Adrenal gland (tissue), 5 donors: ENCODE data around the gene SLC7A5.

Experiments used
- CTCF ChIP-seq, 6 experiments: fragments of 450-650 bp in 4 of 6; fragments of 200-600 bp in 2 of 6; sonication (generic) in 1 of 6; IDR thresholded peaks; 1 replicate in 5 of 6; 2 replicates in 1 of 6; pipeline versions ENCODE4 v1.5.1 to v1.8.0; 2016 to 2021; ENCODE audit warnings: antibody characterized with exemption in 6 of 6, mild to moderate bottlenecking in 2 of 6, moderate library complexity in 1 of 6
- POLR2A ChIP-seq, 2 donors: fragments of 450-650 bp; IDR thresholded peaks; one replicate each; pipeline ENCODE4 v1.6.1; 2017; ENCODE audit warnings: antibody characterized with exemption in 2 of 2, mild to moderate bottlenecking in 2 of 2, moderate library complexity in 1 of 2
- donor health status: DM: no; HTN: no; CAD: no.

- TF ChIP-seq CTCF (IDR thresholded peaks at IDR 0.05) (no peak), POLR2A (IDR thresholded peaks at IDR 0.05) (no peak)
These were observed 27.0 kb downstream of the SLC7A5 start for GRCh38 chr16:87842209-87842869.
